GM23338 (cell line): ENCODE measurements around the gene RNASE8. TPM values are rescaled to one million over a fixed set of nuclear protein-coding genes. Genes with fewer than 3 reads are reported as not detected.

ENCODE experiments used
- ATAC-seq: fragments of 200-7000 bp; cut with Tn5 transposase; 3 replicates; pipeline ENCODE4 v1.9.1; 2020
- DNase-seq: peaks from one replicate; pipeline ENCODE4 v3.0.0-alpha.2; 2015; ENCODE audit warnings: low spot score
- H2AFZ ChIP-seq: fragments of 200-600 bp; sonication (generic); 2 replicates; pipeline ENCODE4 v1.8.0; 2016; ENCODE audit warnings: antibody characterized with exemption, mild to moderate bottlenecking, moderate library complexity
- H3F3A ChIP-seq: fragments of 200-600 bp; sonication (generic); replicated peaks from 2 replicates; pipeline ENCODE4 v1.8.0; 2017; ENCODE audit warnings: antibody characterized with exemption, mixed run types, low read depth
- H3K27ac ChIP-seq: fragments of 200-600 bp; sonication (generic); 2 replicates; pipeline ENCODE4 v1.6.1; 2016; ENCODE audit warnings: low read depth
- H3K27me3 ChIP-seq: fragments of 200-600 bp; sonication (generic); 2 replicates; pipeline ENCODE4 v1.8.0; 2016; ENCODE audit warnings: mild to moderate bottlenecking, mixed run types, moderate library complexity; ENCODE audit not compliant: insufficient read depth
- H3K36me3 ChIP-seq: fragments of 200-600 bp; sonication (generic); 2 replicates; pipeline ENCODE4 v1.8.0; 2016; ENCODE audit warnings: mild to moderate bottlenecking; ENCODE audit not compliant: insufficient read depth
- H3K4me1 ChIP-seq: fragments of 200-600 bp; sonication (generic); 2 replicates; pipeline ENCODE4 v1.8.0; 2016; ENCODE audit warnings: mild to moderate bottlenecking, moderate library complexity; ENCODE audit not compliant: insufficient read depth
- H3K4me2 ChIP-seq: fragments of 200-600 bp; sonication (generic); 2 replicates; pipeline ENCODE4 v1.7.1; 2017; ENCODE audit warnings: mixed run types
- H3K4me3 ChIP-seq: fragments of 200-600 bp; sonication (generic); 2 replicates; pipeline ENCODE4 v1.6.1; 2016; ENCODE audit warnings: mixed run types
- H3K79me2 ChIP-seq: fragments of 200-600 bp; sonication (generic); replicated peaks from 2 replicates; pipeline ENCODE4 v1.8.0; 2017; ENCODE audit warnings: mild to moderate bottlenecking; ENCODE audit not compliant: insufficient read depth
- H3K9me2 ChIP-seq: fragments of 200-600 bp; sonication (generic); 2 replicates; pipeline ENCODE4 v1.8.0; 2017; ENCODE audit not compliant: insufficient read depth
- H4K20me1 ChIP-seq: fragments of 200-600 bp; sonication (generic); replicated peaks from 2 replicates; pipeline ENCODE4 v1.8.0; 2017; ENCODE audit warnings: mild to moderate bottlenecking; ENCODE audit not compliant: insufficient read depth
- H3K27ac Mint-ChIP-seq: 2 replicates; pipeline ENCODE4 v1.8.0; 2020; ENCODE audit warnings: inconsistent platforms, mild to moderate bottlenecking, moderate library complexity, mixed read lengths
- H3K27me3 Mint-ChIP-seq: 3 replicates; pipeline ENCODE4 v1.8.0; 2022; ENCODE audit warnings: low read depth, mild to moderate bottlenecking, moderate library complexity, mixed read lengths, inconsistent platforms; ENCODE audit not compliant: insufficient read depth, poor library complexity
- H3K36me3 Mint-ChIP-seq: 3 replicates; pipeline ENCODE4 v1.8.0; 2021; ENCODE audit warnings: low read depth, mild to moderate bottlenecking, inconsistent platforms, moderate library complexity, mixed read lengths
- H3K4me1 Mint-ChIP-seq: 3 replicates; pipeline ENCODE4 v1.8.0; 2020; ENCODE audit warnings: mild to moderate bottlenecking, inconsistent platforms, mixed read lengths
- H3K4me3 Mint-ChIP-seq: 3 replicates; pipeline ENCODE4 v1.8.0; 2021; ENCODE audit warnings: moderate library complexity, mild to moderate bottlenecking, inconsistent platforms, mixed read lengths
- H3K9me3 Mint-ChIP-seq: 3 replicates; pipeline ENCODE4 v1.8.0; 2020; ENCODE audit warnings: moderate library complexity, mild to moderate bottlenecking, inconsistent platforms, mixed read lengths
- CREB1 ChIP-seq: fragments of 250-450 bp; sonication (Bioruptor Pico); IDR thresholded peaks from 2 replicates; pipeline ENCODE4 v1.5.0; 2020; ENCODE audit warnings: low read depth, mild to moderate bottlenecking, moderate library complexity
- ETS1 ChIP-seq: IDR thresholded peaks from 2 replicates; pipeline ENCODE4 v1.6.1; 2016; ENCODE audit warnings: antibody characterized with exemption
- EZH2 ChIP-seq: fragments of 200-600 bp; sonication (generic); IDR thresholded peaks from one replicate; pipeline ENCODE4 v1.8.0; 2017; ENCODE audit warnings: antibody characterized with exemption, mild to moderate bottlenecking, low read depth; ENCODE audit not compliant: unreplicated experiment
- JUNB ChIP-seq: IDR thresholded peaks from one replicate; pipeline ENCODE4 v1.6.1; 2016; ENCODE audit warnings: antibody characterized with exemption; ENCODE audit not compliant: unreplicated experiment
- POLR2AphosphoS5 ChIP-seq: IDR thresholded peaks from 2 replicates; pipeline ENCODE4 v1.6.1; 2016; ENCODE audit warnings: antibody characterized with exemption, low read depth
- REST ChIP-seq: IDR thresholded peaks from one replicate; pipeline ENCODE4 v1.6.1; 2018; ENCODE audit warnings: antibody characterized with exemption; ENCODE audit not compliant: unreplicated experiment
- ZNF462 ChIP-seq: fragments of 250-450 bp; sonication (Bioruptor Pico); IDR thresholded peaks from 2 replicates; pipeline ENCODE4 v1.5.0; 2020; ENCODE audit warnings: mild to moderate bottlenecking, moderate library complexity
- polyA plus RNA-seq: library from polyadenylated mRNA; unstranded; fragments of >200 nt; fragmentation: Nextera tagmentation; extraction: Ambion mirVana; gene quantifications from 2 replicates; pipeline ENCODE4 v1.2.1, GENCODE V29; 2016
- total RNA-seq: library from RNA; depleted of rRNA; stranded (reverse); fragments of >200 nt; shearing (Covaris generic); gene quantifications from 2 replicates; pipeline ENCODE4 v1.2.3, GENCODE V29; 2014

The RNASE8 gene
- total and polyA plus RNA-seq, 2 experiments from 2014 or later: not detected

- TF ChIP-seq EZH2 (no peak), REST (no peak), JUNB (no peak), POLR2AphosphoS5 (no peak), ETS1 (no peak), CREB1 (CRISPR knock-in tag) (no peak), ZNF462 (CRISPR knock-in tag) (no peak)
- Histone ChIP-seq H2AFZ (no peak overlapping the region), H3K9me2 (no peaks in the 10 kb centered on the region), H4K20me1 (peaks cover 23% of the 10 kb centered on the region), H3K4me2 (no peak overlapping the region), H3F3A (peaks cover 34% of the 10 kb centered on the region), H3K27me3 (no peaks in the 10 kb centered on the region), H3K4me1 (peaks cover 25% of the 10 kb centered on the region), H3K36me3 (peaks cover 22% of the 10 kb centered on the region), H3K27ac (no peak overlapping the region), H3K79me2 (peaks cover 10% of the 10 kb centered on the region), H3K4me3 (no peak overlapping the region)
- ATAC-seq: no peak
- H3K4me3 Mint-ChIP-seq: no peak overlapping the region
- no peak for DNase-seq
- peaks cover 11% of the 10 kb centered on the region; the same call in 2 of the 3 replicates for H3K9me3 Mint-ChIP-seq
- peaks cover 82% of the 10 kb centered on the region for H3K36me3 Mint-ChIP-seq
- H3K27me3 Mint-ChIP-seq: peaks cover 40% of the 10 kb centered on the region
- H3K4me1 Mint-ChIP-seq: peaks cover 58% of the 10 kb centered on the region
- no peak overlapping the region for H3K27ac Mint-ChIP-seq
These were observed 32.2 kb downstream of the RNASE8 start for GRCh38 chr14:21089877-21090193.
